H9 (cell line): Measurements from ENCODE around the gene KRT8. TPM values are rescaled to one million over a fixed set of nuclear protein-coding genes. Genes with fewer than 3 reads are reported as not detected.

Source experiments
- DNase-seq: peaks from one replicate; pipeline ENCODE4 v3.0.0-alpha.2; 2017
- H2AFZ ChIP-seq: one replicate; pipeline ENCODE4 v1.6.1; 2013; ENCODE audit warnings: mild to moderate bottlenecking, low read length, control low read depth, moderate library complexity
- H2AK5ac ChIP-seq: 2 replicates; pipeline ENCODE4 v1.6.1; 2013; ENCODE audit warnings: low read length, control low read depth, mixed read lengths; ENCODE audit not compliant: insufficient read length
- H2BK120ac ChIP-seq: one replicate; pipeline ENCODE4 v1.6.1; 2013; ENCODE audit warnings: low read depth, mild to moderate bottlenecking, low read length, control low read depth, inconsistent platforms; ENCODE audit not compliant: poor library complexity, severe bottlenecking
- H2BK12ac ChIP-seq: 2 replicates; pipeline ENCODE4 v1.6.1; 2013; ENCODE audit warnings: low read length, control low read depth, mixed read lengths, low read depth; ENCODE audit not compliant: insufficient read length
- H2BK15ac ChIP-seq: 2 replicates; pipeline ENCODE4 v1.6.1; 2013; ENCODE audit warnings: low read depth, low read length, control low read depth
- H2BK20ac ChIP-seq: one replicate; pipeline ENCODE4 v1.6.1; 2013; ENCODE audit warnings: low read depth, mild to moderate bottlenecking, low read length, control low read depth, inconsistent platforms; ENCODE audit not compliant: poor library complexity, severe bottlenecking
- H2BK5ac ChIP-seq: 2 replicates; pipeline ENCODE4 v1.6.1; 2013; ENCODE audit warnings: low read length, control low read depth, mixed read lengths; ENCODE audit not compliant: insufficient read length
- H3K14ac ChIP-seq: 2 replicates; pipeline ENCODE4 v1.6.1; 2013; ENCODE audit warnings: low read length, control low read depth; ENCODE audit not compliant: insufficient read depth
- H3K18ac ChIP-seq: 2 replicates; pipeline ENCODE4 v1.6.1; 2013; ENCODE audit warnings: low read depth, mild to moderate bottlenecking, mixed read lengths, low read length, control low read depth; ENCODE audit not compliant: insufficient read length
- H3K23ac ChIP-seq: 2 replicates; pipeline ENCODE4 v1.6.1; 2013; ENCODE audit warnings: low read length, control low read depth, mixed read lengths, low read depth; ENCODE audit not compliant: insufficient read length
- H3K23me2 ChIP-seq: 2 replicates; pipeline ENCODE4 v1.6.1; 2013; ENCODE audit warnings: low read depth, mild to moderate bottlenecking, mixed read lengths, low read length, control low read depth; ENCODE audit not compliant: insufficient read length, poor library complexity, severe bottlenecking
- H3K27ac ChIP-seq: 2 replicates; pipeline ENCODE4 v1.5.1; 2013; ENCODE audit warnings: low read length, control low read depth, mixed read lengths, low read depth; ENCODE audit not compliant: insufficient read length
- H3K27me3 ChIP-seq: 2 replicates; pipeline ENCODE4 v1.6.1; 2013; ENCODE audit warnings: low read length, control low read depth, inconsistent platforms; ENCODE audit not compliant: insufficient read depth
- H3K4ac ChIP-seq: 2 replicates; pipeline ENCODE4 v1.6.1; 2013; ENCODE audit warnings: low read depth, mild to moderate bottlenecking, control low read depth, inconsistent platforms, low read length, moderate library complexity
- H3K4me1 ChIP-seq: 2 replicates; pipeline ENCODE4 v1.6.1; 2013; ENCODE audit warnings: low read length, control low read depth, inconsistent platforms; ENCODE audit not compliant: insufficient read depth
- H3K4me2 ChIP-seq: 2 replicates; pipeline ENCODE4 v1.6.1; 2013; ENCODE audit warnings: low read length, control low read depth, mixed read lengths; ENCODE audit not compliant: insufficient read length, insufficient read depth
- H3K56ac ChIP-seq: 2 replicates; pipeline ENCODE4 v1.6.1; 2013; ENCODE audit warnings: low read depth, mild to moderate bottlenecking, mixed read lengths, low read length, control low read depth; ENCODE audit not compliant: insufficient read length
- H3K79me1 ChIP-seq: 2 replicates; pipeline ENCODE4 v1.6.1; 2013; ENCODE audit warnings: low read depth, mild to moderate bottlenecking, moderate library complexity, low read length, control low read depth, inconsistent platforms; ENCODE audit not compliant: insufficient read depth, poor library complexity, severe bottlenecking
- H3K79me2 ChIP-seq: 2 replicates; pipeline ENCODE4 v1.6.1; 2013; ENCODE audit warnings: low read length, control low read depth, inconsistent platforms; ENCODE audit not compliant: insufficient read depth
- H3K9ac ChIP-seq: 2 replicates; pipeline ENCODE4 v1.6.1; 2013; ENCODE audit warnings: low read length, control low read depth, mixed read lengths; ENCODE audit not compliant: insufficient read length; ENCODE audit errors: extremely low read depth
- H3K9me3 ChIP-seq: one replicate; pipeline ENCODE4 v1.6.1; 2013; ENCODE audit warnings: low read depth, low read length, inconsistent platforms; ENCODE audit not compliant: control insufficient read depth
- H3T11ph ChIP-seq: one replicate; pipeline ENCODE4 v1.6.1; 2013; ENCODE audit warnings: mild to moderate bottlenecking, low read length, control low read depth, inconsistent platforms
- H4K20me1 ChIP-seq: one replicate; pipeline ENCODE4 v1.6.1; 2013; ENCODE audit not compliant: control insufficient read depth, insufficient read length, insufficient read depth
- H4K5ac ChIP-seq: 2 replicates; pipeline ENCODE4 v1.6.1; 2013; ENCODE audit warnings: low read depth, mild to moderate bottlenecking, mixed read lengths, low read length, control low read depth; ENCODE audit not compliant: insufficient read length
- H4K8ac ChIP-seq: replicated peaks from 2 replicates; pipeline ENCODE4 v1.6.1; 2013; ENCODE audit warnings: low read length, control low read depth, mixed read lengths, low read depth; ENCODE audit not compliant: insufficient read length
- H4K91ac ChIP-seq: 2 replicates; pipeline ENCODE4 v1.6.1; 2013; ENCODE audit warnings: low read depth, mild to moderate bottlenecking, moderate library complexity, mixed read lengths, low read length, control low read depth; ENCODE audit not compliant: insufficient read length
- H3K27ac Mint-ChIP-seq, 3 experiments: 2 replicates in 2 of 3; 3 replicates in 1 of 3; pipeline ENCODE4 v1.8.0; 2020 to 2021; ENCODE audit warnings: mixed read lengths in 3 of 3, mild to moderate bottlenecking in 1 of 3, moderate library complexity in 1 of 3
- H3K27me3 Mint-ChIP-seq: 2 replicates; pipeline ENCODE4 v1.8.0; 2021; ENCODE audit warnings: low read depth, mild to moderate bottlenecking, moderate library complexity, mixed read lengths
- H3K36me3 Mint-ChIP-seq, 3 experiments: 2 replicates in 2 of 3; 3 replicates in 1 of 3; pipeline ENCODE4 v1.8.0; 2020 to 2021; ENCODE audit warnings: low read depth in 3 of 3, mixed read lengths in 3 of 3; ENCODE audit not compliant: insufficient read depth in 1 of 3
- H3K4me1 Mint-ChIP-seq, 2 experiments: 2 replicates each; pipeline ENCODE4 v1.8.0; 2020; ENCODE audit warnings: mixed read lengths in 2 of 2
- H3K4me3 Mint-ChIP-seq, 2 experiments: 2 replicates in 1 of 2; 3 replicates in 1 of 2; pipeline ENCODE4 v1.8.0; 2020 to 2021; ENCODE audit warnings: mild to moderate bottlenecking in 2 of 2, mixed read lengths in 2 of 2, moderate library complexity in 1 of 2
- H3K9me3 Mint-ChIP-seq, 2 experiments: 2 replicates in 1 of 2; 3 replicates in 1 of 2; pipeline ENCODE4 v1.8.0; 2020; ENCODE audit warnings: mild to moderate bottlenecking in 2 of 2, mixed read lengths in 2 of 2, moderate library complexity in 1 of 2
- WGBS: extraction: QIAGEN DNeasy Blood & Tissue Kit; methylation state at CpG from one replicate; pipeline ENCODE4 v1.1.7; 2013; ENCODE audit warnings: missing lambda C conversion rate, low lambda C conversion rate, mixed read lengths; ENCODE audit not compliant: insufficient read length; ENCODE audit errors: extremely low coverage; 5-methylcytosine and 5-hydroxymethylcytosine counted together
- total RNA-seq: library from RNA; stranded (reverse); gene quantifications from 2 replicates; pipeline ENCODE4 v1.2.1, GENCODE V29; 2021
- TF ChIP-seq, protein P1 (sequence below): fragments of 200-600 bp; sonication (generic); conservative IDR thresholded peaks from 3 replicates; pipeline ENCODE4 v1.8.0; 2021; ENCODE audit warnings: antibody characterized with exemption, mild to moderate bottlenecking

Gene KRT8
- total RNA-seq, 1 experiment from 2014 or later: 244 TPM

GRCh38 chr12:52891044-52891443, 13.8 kb downstream of the KRT8 start:
- no CpG with 5 or more reads among the region's 2 CpGs for WGBS
- TF ChIP-seq, protein P1, sequence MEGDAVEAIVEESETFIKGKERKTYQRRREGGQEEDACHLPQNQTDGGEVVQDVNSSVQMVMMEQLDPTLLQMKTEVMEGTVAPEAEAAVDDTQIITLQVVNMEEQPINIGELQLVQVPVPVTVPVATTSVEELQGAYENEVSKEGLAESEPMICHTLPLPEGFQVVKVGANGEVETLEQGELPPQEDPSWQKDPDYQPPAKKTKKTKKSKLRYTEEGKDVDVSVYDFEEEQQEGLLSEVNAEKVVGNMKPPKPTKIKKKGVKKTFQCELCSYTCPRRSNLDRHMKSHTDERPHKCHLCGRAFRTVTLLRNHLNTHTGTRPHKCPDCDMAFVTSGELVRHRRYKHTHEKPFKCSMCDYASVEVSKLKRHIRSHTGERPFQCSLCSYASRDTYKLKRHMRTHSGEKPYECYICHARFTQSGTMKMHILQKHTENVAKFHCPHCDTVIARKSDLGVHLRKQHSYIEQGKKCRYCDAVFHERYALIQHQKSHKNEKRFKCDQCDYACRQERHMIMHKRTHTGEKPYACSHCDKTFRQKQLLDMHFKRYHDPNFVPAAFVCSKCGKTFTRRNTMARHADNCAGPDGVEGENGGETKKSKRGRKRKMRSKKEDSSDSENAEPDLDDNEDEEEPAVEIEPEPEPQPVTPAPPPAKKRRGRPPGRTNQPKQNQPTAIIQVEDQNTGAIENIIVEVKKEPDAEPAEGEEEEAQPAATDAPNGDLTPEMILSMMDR: no peak
- no peaks in the 10 kb centered on the region for H3K27me3 Mint-ChIP-seq
- H4K5ac ChIP-seq: no peak overlapping the region
- no peaks in the 10 kb centered on the region for H3K36me3 Mint-ChIP-seq
- no peaks in the 10 kb centered on the region for H3K27me3 ChIP-seq
- H3K4me3 Mint-ChIP-seq: no peak overlapping the region
- H4K8ac ChIP-seq: no peak overlapping the region
- H3K79me2 ChIP-seq: no peaks in the 10 kb centered on the region
- H4K91ac ChIP-seq: no peak overlapping the region
- H4K20me1 ChIP-seq: no peaks in the 10 kb centered on the region
- no peaks in the 10 kb centered on the region for H3K9me3 ChIP-seq
- no peak overlapping the region for H3K56ac ChIP-seq
- H3K4me1 ChIP-seq: no peaks in the 10 kb centered on the region
- H3K23ac ChIP-seq: no peak overlapping the region
- no peak overlapping the region for H3K14ac ChIP-seq
- no peak overlapping the region for H3K18ac ChIP-seq
- no peak overlapping the region for H2BK5ac ChIP-seq
- H2BK15ac ChIP-seq: no peak overlapping the region
- no peak overlapping the region for H3K4ac ChIP-seq
- DNase-seq: no peak
- H2BK120ac ChIP-seq: no peak overlapping the region
- H2AFZ ChIP-seq: no peak overlapping the region
- no peaks in the 10 kb centered on the region for H3K23me2 ChIP-seq
- 0 out of 4 replicates have a peak, but pooled peaks cover 0 to 3% of the 10 kb centered on the region in 2 experiments for H3K4me1 Mint-ChIP-seq
- H3K9me3 Mint-ChIP-seq: peaks cover 0 to 3% of the 10 kb centered on the region in 2 experiments; a peak in 2 of 5 replicates
- H2BK20ac ChIP-seq: no peak overlapping the region
- H3K27ac Mint-ChIP-seq: no peak overlapping the region
- no peak overlapping the region for H2AK5ac ChIP-seq
- no peak overlapping the region for H3K27ac ChIP-seq
- no peak overlapping the region for H3T11ph ChIP-seq
- H3K4me2 ChIP-seq: no peak overlapping the region
- no peak overlapping the region for H3K9ac ChIP-seq
- no peak overlapping the region for H2BK12ac ChIP-seq
- H3K79me1 ChIP-seq: no peaks in the 10 kb centered on the region
